H9 (cell line): ENCODE data around the gene AK8. TPM values are rescaled to one million over a fixed set of nuclear protein-coding genes. Genes with fewer than 3 reads are reported as not detected.

Source experiments
- DNase-seq: peaks from one replicate; pipeline ENCODE4 v3.0.0-alpha.2; 2017
- H2AFZ ChIP-seq: one replicate; pipeline ENCODE4 v1.6.1; 2013; ENCODE audit warnings: mild to moderate bottlenecking, low read length, control low read depth, moderate library complexity
- H2AK5ac ChIP-seq: 2 replicates; pipeline ENCODE4 v1.6.1; 2013; ENCODE audit warnings: low read length, control low read depth, mixed read lengths; ENCODE audit not compliant: insufficient read length
- H2BK120ac ChIP-seq: one replicate; pipeline ENCODE4 v1.6.1; 2013; ENCODE audit warnings: low read depth, mild to moderate bottlenecking, low read length, control low read depth, inconsistent platforms; ENCODE audit not compliant: poor library complexity, severe bottlenecking
- H2BK12ac ChIP-seq: 2 replicates; pipeline ENCODE4 v1.6.1; 2013; ENCODE audit warnings: low read length, control low read depth, mixed read lengths, low read depth; ENCODE audit not compliant: insufficient read length
- H2BK15ac ChIP-seq: 2 replicates; pipeline ENCODE4 v1.6.1; 2013; ENCODE audit warnings: low read depth, low read length, control low read depth
- H2BK20ac ChIP-seq: one replicate; pipeline ENCODE4 v1.6.1; 2013; ENCODE audit warnings: low read depth, mild to moderate bottlenecking, low read length, control low read depth, inconsistent platforms; ENCODE audit not compliant: poor library complexity, severe bottlenecking
- H2BK5ac ChIP-seq: 2 replicates; pipeline ENCODE4 v1.6.1; 2013; ENCODE audit warnings: low read length, control low read depth, mixed read lengths; ENCODE audit not compliant: insufficient read length
- H3K14ac ChIP-seq: 2 replicates; pipeline ENCODE4 v1.6.1; 2013; ENCODE audit warnings: low read length, control low read depth; ENCODE audit not compliant: insufficient read depth
- H3K18ac ChIP-seq: 2 replicates; pipeline ENCODE4 v1.6.1; 2013; ENCODE audit warnings: low read depth, mild to moderate bottlenecking, mixed read lengths, low read length, control low read depth; ENCODE audit not compliant: insufficient read length
- H3K23ac ChIP-seq: 2 replicates; pipeline ENCODE4 v1.6.1; 2013; ENCODE audit warnings: low read length, control low read depth, mixed read lengths, low read depth; ENCODE audit not compliant: insufficient read length
- H3K23me2 ChIP-seq: 2 replicates; pipeline ENCODE4 v1.6.1; 2013; ENCODE audit warnings: low read depth, mild to moderate bottlenecking, mixed read lengths, low read length, control low read depth; ENCODE audit not compliant: insufficient read length, poor library complexity, severe bottlenecking
- H3K27ac ChIP-seq: 2 replicates; pipeline ENCODE4 v1.5.1; 2013; ENCODE audit warnings: low read length, control low read depth, mixed read lengths, low read depth; ENCODE audit not compliant: insufficient read length
- H3K27me3 ChIP-seq: 2 replicates; pipeline ENCODE4 v1.6.1; 2013; ENCODE audit warnings: low read length, control low read depth, inconsistent platforms; ENCODE audit not compliant: insufficient read depth
- H3K4ac ChIP-seq: 2 replicates; pipeline ENCODE4 v1.6.1; 2013; ENCODE audit warnings: low read depth, mild to moderate bottlenecking, control low read depth, inconsistent platforms, low read length, moderate library complexity
- H3K4me1 ChIP-seq: 2 replicates; pipeline ENCODE4 v1.6.1; 2013; ENCODE audit warnings: low read length, control low read depth, inconsistent platforms; ENCODE audit not compliant: insufficient read depth
- H3K4me2 ChIP-seq: 2 replicates; pipeline ENCODE4 v1.6.1; 2013; ENCODE audit warnings: low read length, control low read depth, mixed read lengths; ENCODE audit not compliant: insufficient read length, insufficient read depth
- H3K56ac ChIP-seq: 2 replicates; pipeline ENCODE4 v1.6.1; 2013; ENCODE audit warnings: low read depth, mild to moderate bottlenecking, mixed read lengths, low read length, control low read depth; ENCODE audit not compliant: insufficient read length
- H3K79me1 ChIP-seq: 2 replicates; pipeline ENCODE4 v1.6.1; 2013; ENCODE audit warnings: low read depth, mild to moderate bottlenecking, moderate library complexity, low read length, control low read depth, inconsistent platforms; ENCODE audit not compliant: insufficient read depth, poor library complexity, severe bottlenecking
- H3K79me2 ChIP-seq: 2 replicates; pipeline ENCODE4 v1.6.1; 2013; ENCODE audit warnings: low read length, control low read depth, inconsistent platforms; ENCODE audit not compliant: insufficient read depth
- H3K9ac ChIP-seq: 2 replicates; pipeline ENCODE4 v1.6.1; 2013; ENCODE audit warnings: low read length, control low read depth, mixed read lengths; ENCODE audit not compliant: insufficient read length; ENCODE audit errors: extremely low read depth
- H3K9me3 ChIP-seq: one replicate; pipeline ENCODE4 v1.6.1; 2013; ENCODE audit warnings: low read depth, low read length, inconsistent platforms; ENCODE audit not compliant: control insufficient read depth
- H3T11ph ChIP-seq: one replicate; pipeline ENCODE4 v1.6.1; 2013; ENCODE audit warnings: mild to moderate bottlenecking, low read length, control low read depth, inconsistent platforms
- H4K20me1 ChIP-seq: one replicate; pipeline ENCODE4 v1.6.1; 2013; ENCODE audit not compliant: control insufficient read depth, insufficient read length, insufficient read depth
- H4K5ac ChIP-seq: 2 replicates; pipeline ENCODE4 v1.6.1; 2013; ENCODE audit warnings: low read depth, mild to moderate bottlenecking, mixed read lengths, low read length, control low read depth; ENCODE audit not compliant: insufficient read length
- H4K8ac ChIP-seq: replicated peaks from 2 replicates; pipeline ENCODE4 v1.6.1; 2013; ENCODE audit warnings: low read length, control low read depth, mixed read lengths, low read depth; ENCODE audit not compliant: insufficient read length
- H4K91ac ChIP-seq: 2 replicates; pipeline ENCODE4 v1.6.1; 2013; ENCODE audit warnings: low read depth, mild to moderate bottlenecking, moderate library complexity, mixed read lengths, low read length, control low read depth; ENCODE audit not compliant: insufficient read length
- H3K27ac Mint-ChIP-seq, 3 experiments: 2 replicates in 2 of 3; 3 replicates in 1 of 3; pipeline ENCODE4 v1.8.0; 2020 to 2021; ENCODE audit warnings: mixed read lengths in 3 of 3, mild to moderate bottlenecking in 1 of 3, moderate library complexity in 1 of 3
- H3K27me3 Mint-ChIP-seq: 2 replicates; pipeline ENCODE4 v1.8.0; 2021; ENCODE audit warnings: low read depth, mild to moderate bottlenecking, moderate library complexity, mixed read lengths
- H3K36me3 Mint-ChIP-seq, 3 experiments: 2 replicates in 2 of 3; 3 replicates in 1 of 3; pipeline ENCODE4 v1.8.0; 2020 to 2021; ENCODE audit warnings: low read depth in 3 of 3, mixed read lengths in 3 of 3; ENCODE audit not compliant: insufficient read depth in 1 of 3
- H3K4me1 Mint-ChIP-seq, 2 experiments: 2 replicates each; pipeline ENCODE4 v1.8.0; 2020; ENCODE audit warnings: mixed read lengths in 2 of 2
- H3K4me3 Mint-ChIP-seq, 2 experiments: 2 replicates in 1 of 2; 3 replicates in 1 of 2; pipeline ENCODE4 v1.8.0; 2020 to 2021; ENCODE audit warnings: mild to moderate bottlenecking in 2 of 2, mixed read lengths in 2 of 2, moderate library complexity in 1 of 2
- H3K9me3 Mint-ChIP-seq, 2 experiments: 2 replicates in 1 of 2; 3 replicates in 1 of 2; pipeline ENCODE4 v1.8.0; 2020; ENCODE audit warnings: mild to moderate bottlenecking in 2 of 2, mixed read lengths in 2 of 2, moderate library complexity in 1 of 2
- CTCF ChIP-seq: fragments of 200-600 bp; sonication (generic); conservative IDR thresholded peaks from 3 replicates; pipeline ENCODE4 v1.8.0; 2021; ENCODE audit warnings: antibody characterized with exemption, mild to moderate bottlenecking
- WGBS: extraction: QIAGEN DNeasy Blood & Tissue Kit; methylation state at CpG from one replicate; pipeline ENCODE4 v1.1.7; 2013; ENCODE audit warnings: missing lambda C conversion rate, low lambda C conversion rate, mixed read lengths; ENCODE audit not compliant: insufficient read length; ENCODE audit errors: extremely low coverage; 5-methylcytosine and 5-hydroxymethylcytosine counted together
- total RNA-seq: library from RNA; stranded (reverse); gene quantifications from 2 replicates; pipeline ENCODE4 v1.2.1, GENCODE V29; 2021

Gene AK8
- total RNA-seq, 1 experiment from 2014 or later = 0.44 TPM

- H3K14ac ChIP-seq = no peak overlapping the region; the same call in 1 of the 2 replicates
- no peak overlapping the region for H4K5ac ChIP-seq
- no peak overlapping the region for H2BK12ac ChIP-seq
- no peak overlapping the region for H2BK5ac ChIP-seq
- H4K20me1 ChIP-seq = no peaks in the 10 kb centered on the region
- no peak overlapping the region for H4K8ac ChIP-seq
- H3K9me3 Mint-ChIP-seq = no peaks in the 10 kb centered on the region
- H3K27ac Mint-ChIP-seq = no peak overlapping the region
- H3K56ac ChIP-seq = no peak overlapping the region
- no peak overlapping the region for H2BK120ac ChIP-seq
- no peak overlapping the region for H2AK5ac ChIP-seq
- no peak overlapping the region for H3K27ac ChIP-seq
- DNase-seq = no peak
- no peak overlapping the region for H3K4ac ChIP-seq
- H3K27me3 Mint-ChIP-seq = peaks cover 20% of the 10 kb centered on the region
- H3K18ac ChIP-seq = no peak overlapping the region
- H2BK15ac ChIP-seq = no peak overlapping the region
- no peak for TF ChIP-seq CTCF
- no peaks in the 10 kb centered on the region for H3K36me3 Mint-ChIP-seq
- no peak overlapping the region for H3K4me3 Mint-ChIP-seq
- no peaks in the 10 kb centered on the region for H3K23me2 ChIP-seq
- H3K4me2 ChIP-seq = no peak overlapping the region
- no peaks in the 10 kb centered on the region for H3K27me3 ChIP-seq
- H3K9ac ChIP-seq = no peak overlapping the region
- H3K4me1 ChIP-seq = no peaks in the 10 kb centered on the region
- H3K4me1 Mint-ChIP-seq = peaks cover 0 to 5% of the 10 kb centered on the region in 2 experiments; a peak in 1 of 4 replicates
- no peaks in the 10 kb centered on the region for H3K79me2 ChIP-seq
- no peak overlapping the region for H2BK20ac ChIP-seq
- H3K23ac ChIP-seq = no peak overlapping the region
- no peak overlapping the region for H3T11ph ChIP-seq
- no CpG with 5 or more reads among the region's 27 CpGs for WGBS
- H3K79me1 ChIP-seq = no peaks in the 10 kb centered on the region
- H4K91ac ChIP-seq = no peak overlapping the region
- no peak overlapping the region for H2AFZ ChIP-seq
- no peaks in the 10 kb centered on the region for H3K9me3 ChIP-seq
Observed at GRCh38 chr9:132883349-132884294, 5.5 kb upstream of the AK8 start.
